Measurements from ENCODE around the gene HCN1. TPM values are rescaled to one million over a fixed set of nuclear protein-coding genes. Genes with fewer than 3 reads are reported as not detected.

HCN1 gene
- polyA plus RNA-seq, 3 donors, result not detected

DNA sequence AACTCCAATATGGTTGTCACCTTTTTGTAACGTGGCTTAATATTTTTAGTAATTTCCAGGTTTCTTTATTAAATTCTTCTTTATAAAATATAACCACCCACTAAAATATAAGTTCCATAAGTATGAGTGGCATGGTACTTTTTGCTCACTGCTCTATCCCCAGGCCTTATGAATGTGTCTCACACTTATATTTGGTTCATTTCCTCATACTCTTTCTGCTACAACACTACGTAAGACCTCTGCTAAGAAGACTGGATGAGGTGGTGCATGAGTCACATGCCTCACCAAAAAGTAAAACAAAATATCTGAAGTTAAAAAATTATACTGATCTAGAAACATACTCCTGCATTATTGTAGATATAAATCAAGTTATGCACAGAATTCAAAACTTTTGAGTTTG lies 400.9 kb downstream of the HCN1 start:
- TF ChIP-seq, protein P1, sequence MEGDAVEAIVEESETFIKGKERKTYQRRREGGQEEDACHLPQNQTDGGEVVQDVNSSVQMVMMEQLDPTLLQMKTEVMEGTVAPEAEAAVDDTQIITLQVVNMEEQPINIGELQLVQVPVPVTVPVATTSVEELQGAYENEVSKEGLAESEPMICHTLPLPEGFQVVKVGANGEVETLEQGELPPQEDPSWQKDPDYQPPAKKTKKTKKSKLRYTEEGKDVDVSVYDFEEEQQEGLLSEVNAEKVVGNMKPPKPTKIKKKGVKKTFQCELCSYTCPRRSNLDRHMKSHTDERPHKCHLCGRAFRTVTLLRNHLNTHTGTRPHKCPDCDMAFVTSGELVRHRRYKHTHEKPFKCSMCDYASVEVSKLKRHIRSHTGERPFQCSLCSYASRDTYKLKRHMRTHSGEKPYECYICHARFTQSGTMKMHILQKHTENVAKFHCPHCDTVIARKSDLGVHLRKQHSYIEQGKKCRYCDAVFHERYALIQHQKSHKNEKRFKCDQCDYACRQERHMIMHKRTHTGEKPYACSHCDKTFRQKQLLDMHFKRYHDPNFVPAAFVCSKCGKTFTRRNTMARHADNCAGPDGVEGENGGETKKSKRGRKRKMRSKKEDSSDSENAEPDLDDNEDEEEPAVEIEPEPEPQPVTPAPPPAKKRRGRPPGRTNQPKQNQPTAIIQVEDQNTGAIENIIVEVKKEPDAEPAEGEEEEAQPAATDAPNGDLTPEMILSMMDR (IDR thresholded peaks at IDR 0.05), result no peak
- H4K20me1 ChIP-seq (ENCODE audit: insufficient read depth, low read length), result no peaks in the 10 kb centered on the region
- Mint-ChIP-seq H3K27me3 (ENCODE audit: low read depth in 3 of 3) (no peaks in the 10 kb centered on the region), H3K9me3 (peaks cover 0 to 6% (median 3%) of the 10 kb centered on the region in 7 donors), H3K27ac (no peak overlapping the region), H3K4me3 (no peak overlapping the region), H3K36me3 (no peaks in the 10 kb centered on the region), H3K4me1 (no peaks in the 10 kb centered on the region)
- WGBS (ENCODE audit: insufficient coverage), result no CpG with 5 or more reads among the region's 2 CpGs
- intact Hi-C loops (cut with micrococcal nuclease), result no loop called here
- no peak overlapping the region for H3K4me2 ChIP-seq (replicated peaks; ENCODE audit: extremely low read depth, low read length, poor library complexity, severe bottlenecking)
- no peak overlapping the region for H3K9ac ChIP-seq (ENCODE audit: insufficient read depth, low read length, poor library complexity, severe bottlenecking)
- no peaks in the 10 kb centered on the region for H3K27me3 ChIP-seq (ENCODE audit: control insufficient read depth in 2 of 2, insufficient read depth in 2 of 2, low read length in 2 of 2)
- H3K27ac ChIP-seq (ENCODE audit: low read depth in 1 of 2, low read length in 2 of 2), result no peak overlapping the region
- no peak overlapping the region for H2AFZ ChIP-seq (ENCODE audit: insufficient read depth, low read depth, low read length, poor library complexity, severe bottlenecking)
- no peak for DNase-seq
- H3K9me3 ChIP-seq (replicated peaks in 1 of 2; ENCODE audit: control insufficient read depth in 1 of 2, insufficient read depth in 1 of 2, low read length in 2 of 2), result peaks cover 4 to 6% of the 10 kb centered on the region in 2 donors
- no peak overlapping the region for H3K4me3 ChIP-seq (replicated peaks in 1 of 3; ENCODE audit: low read depth in 2 of 3, low read length in 3 of 3)
- no peaks in the 10 kb centered on the region for H3K4me1 ChIP-seq (ENCODE audit: control insufficient read depth in 1 of 2, insufficient read depth in 2 of 2, low read length in 2 of 2)
- H3K79me2 ChIP-seq (ENCODE audit: insufficient read depth, low read length), result no peaks in the 10 kb centered on the region
- no peaks in the 10 kb centered on the region for H3K36me3 ChIP-seq (replicated peaks in 1 of 2; ENCODE audit: control insufficient read depth in 1 of 2, insufficient read depth in 2 of 2, low read length in 2 of 2)

DNA sequence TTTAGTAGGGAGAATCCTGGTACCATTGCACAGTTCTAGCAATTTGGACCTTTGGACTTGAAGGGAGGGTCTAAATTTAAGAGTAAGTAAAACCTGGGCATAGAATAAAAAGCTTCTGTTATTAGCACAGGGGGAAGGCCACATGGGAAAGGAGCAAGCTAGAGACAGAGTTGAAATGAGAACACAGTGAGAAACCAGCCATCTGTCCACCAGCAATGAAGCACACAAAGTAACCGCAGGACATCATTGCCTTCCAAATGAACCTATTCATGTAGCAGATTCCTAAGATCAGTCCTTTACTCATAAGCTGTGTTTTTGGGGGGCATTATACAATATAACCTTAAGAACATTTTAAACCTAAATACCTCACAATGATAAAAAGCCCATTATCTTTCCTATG lies 407.4 kb downstream of the HCN1 start:
- H3K9me3 Mint-ChIP-seq, result peaks cover 0 to 9% (median 2%) of the 10 kb centered on the region in 7 donors
- Histone ChIP-seq H4K20me1 (ENCODE audit: insufficient read depth, low read length) (no peaks in the 10 kb centered on the region), H3K4me3 (replicated peaks in 1 of 3; ENCODE audit: low read depth in 2 of 3, low read length in 3 of 3) (no peak overlapping the region), H3K27ac (ENCODE audit: low read depth in 1 of 2, low read length in 2 of 2) (no peak overlapping the region), H3K9ac (ENCODE audit: insufficient read depth, low read length, poor library complexity, severe bottlenecking) (no peak overlapping the region), H2AFZ (ENCODE audit: insufficient read depth, low read depth, low read length, poor library complexity, severe bottlenecking) (no peak overlapping the region), H3K4me1 (ENCODE audit: control insufficient read depth in 1 of 2, insufficient read depth in 2 of 2, low read length in 2 of 2) (no peaks in the 10 kb centered on the region), H3K79me2 (ENCODE audit: insufficient read depth, low read length) (no peaks in the 10 kb centered on the region), H3K36me3 (replicated peaks in 1 of 2; ENCODE audit: control insufficient read depth in 1 of 2, insufficient read depth in 2 of 2, low read length in 2 of 2) (no peaks in the 10 kb centered on the region), H3K4me2 (replicated peaks; ENCODE audit: extremely low read depth, low read length, poor library complexity, severe bottlenecking) (no peak overlapping the region), H3K9me3 (replicated peaks in 1 of 2; ENCODE audit: control insufficient read depth in 1 of 2, insufficient read depth in 1 of 2, low read length in 2 of 2) (peaks cover 0 to 5% of the 10 kb centered on the region in 2 donors), H3K27me3 (ENCODE audit: control insufficient read depth in 2 of 2, insufficient read depth in 2 of 2, low read length in 2 of 2) (no peaks in the 10 kb centered on the region)
- no CpG with 5 or more reads among the region's 1 CpG for WGBS (ENCODE audit: insufficient coverage)
- H3K4me1 Mint-ChIP-seq, result no peaks in the 10 kb centered on the region
- H3K4me3 Mint-ChIP-seq, result no peak overlapping the region
- intact Hi-C loops (cut with micrococcal nuclease), result no loop called here
- DNase-seq, result no peak
- H3K27me3 Mint-ChIP-seq (ENCODE audit: low read depth in 3 of 3), result no peaks in the 10 kb centered on the region
- no peak overlapping the region for H3K27ac Mint-ChIP-seq
- TF ChIP-seq, protein P1 (IDR thresholded peaks at IDR 0.05), result no peak
- no peaks in the 10 kb centered on the region for H3K36me3 Mint-ChIP-seq
